HPDE6-E6E7 (cell line): ENCODE results near the gene PPCDC.
"Not testable (repeated sequence)": the region's sequence is repeated elsewhere in the genome, so short reads cannot be mapped to it uniquely, and the experiment has no call there.

Experiments used
- DNase-seq: peaks from one replicate; pipeline ENCODE4 v3.0.0; 2011; ENCODE audit warnings: missing footprints; ENCODE audit errors: extremely low spot score

PPCDC gene

GRCh38 chr15:75065851-75066509 is 42.6 kb downstream of the PPCDC start:
- DNase-seq: no peak

DNA sequence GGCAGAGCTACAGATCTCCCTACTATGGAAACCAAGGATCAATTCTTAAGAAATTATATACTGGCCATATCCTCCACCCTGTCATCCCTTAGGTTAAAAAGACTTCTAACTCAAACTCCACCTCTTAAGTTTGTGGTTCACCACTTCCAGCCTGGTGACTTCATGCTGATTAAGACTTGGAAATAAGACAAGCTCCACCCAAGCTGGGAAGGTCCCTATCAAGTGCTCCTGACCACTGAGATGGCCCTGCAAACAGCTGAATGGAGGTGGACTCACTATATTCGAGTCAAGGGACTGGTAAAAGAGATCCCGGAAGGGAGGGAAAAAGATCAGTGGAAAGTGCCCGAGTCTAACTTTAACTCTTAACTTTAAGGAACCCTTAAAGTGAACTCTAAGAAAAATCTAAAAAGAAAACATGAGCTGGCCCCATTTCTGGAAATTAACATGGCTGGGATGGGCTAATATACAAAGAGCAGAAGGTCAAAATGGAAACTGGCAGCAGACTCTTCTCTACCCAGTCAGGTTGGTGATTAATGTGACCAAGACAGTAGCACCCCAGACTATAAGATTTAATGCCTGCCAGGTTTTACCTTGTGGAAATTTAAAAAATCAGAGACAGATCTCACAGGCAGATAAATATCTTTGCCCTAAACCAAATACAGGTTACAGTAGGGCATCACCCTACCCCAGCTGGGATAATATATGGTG is 43.9 kb downstream of the PPCDC start:
- DNase-seq: no peak

- DNase-seq: no peak
Measured at GRCh38 chr15:75068748-75069147, 45.4 kb downstream of the PPCDC start.

DNA sequence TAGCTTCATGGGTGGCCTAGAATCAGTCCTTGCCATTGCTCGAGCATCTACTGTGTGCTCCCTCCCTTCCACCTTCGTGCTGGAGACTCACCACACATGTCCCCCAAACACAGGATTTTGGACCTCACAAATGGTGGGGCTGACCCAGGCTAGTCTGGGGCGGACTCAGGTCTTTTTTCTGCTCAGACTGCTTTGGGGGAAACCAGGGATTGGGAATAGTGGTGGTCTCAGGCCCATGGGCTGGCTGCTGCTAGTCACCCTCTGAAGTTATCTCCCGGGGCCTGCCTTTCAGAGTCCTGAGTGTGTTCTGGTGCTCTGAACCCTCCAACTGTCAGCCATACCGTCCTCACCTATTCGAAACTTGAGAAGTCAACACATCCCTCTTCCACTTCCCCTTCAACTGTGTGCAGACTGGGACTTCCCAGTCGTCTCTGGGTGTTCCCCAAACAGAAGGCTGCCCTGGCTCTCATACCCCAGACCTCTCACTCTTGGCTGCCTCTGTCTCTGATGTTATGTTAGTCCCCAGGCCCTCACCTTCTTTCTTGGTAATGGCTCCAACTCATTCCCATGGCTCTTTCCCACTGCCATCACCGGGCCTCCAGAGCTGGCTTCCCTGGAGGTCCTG is 46.0 kb downstream of the PPCDC start:
- DNase-seq: no peak

- no peak for DNase-seq
Measured at GRCh38 chr15:75070674-75071073, 47.3 kb downstream of the PPCDC start.

- no peak for DNase-seq
Measured at GRCh38 chr15:75073197-75073596, 49.8 kb downstream of the PPCDC start.

GRCh38 chr15:75076277-75076676 is 52.9 kb downstream of the PPCDC start:
- no peak for DNase-seq

DNA sequence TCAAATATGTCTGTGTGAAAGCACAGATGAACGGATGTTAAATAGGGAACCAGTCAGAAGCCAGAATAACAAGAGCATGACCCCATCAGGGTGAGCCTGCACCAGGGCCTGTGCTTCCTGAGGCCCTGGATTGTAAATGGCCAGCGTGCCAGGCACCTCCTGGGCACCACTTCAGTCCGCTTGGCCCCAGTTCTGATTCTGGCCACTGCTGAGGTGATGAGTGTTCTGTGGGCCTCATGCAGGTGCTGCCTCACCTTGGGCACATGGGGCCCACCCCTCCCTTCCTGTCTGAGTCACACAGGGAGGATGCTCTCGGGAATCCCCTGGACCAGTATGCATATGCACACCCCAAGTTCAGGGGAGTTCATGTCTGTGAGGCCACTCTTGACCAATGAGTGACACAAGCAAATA is 54.2 kb downstream of the PPCDC start:
- not testable (repeated sequence) for DNase-seq

GRCh38 chr15:75081150-75081549 is 57.8 kb downstream of the PPCDC start:
- no peak for DNase-seq

GRCh38 chr15:75082689-75083088 is 59.3 kb downstream of the PPCDC start:
- no peak for DNase-seq

DNA sequence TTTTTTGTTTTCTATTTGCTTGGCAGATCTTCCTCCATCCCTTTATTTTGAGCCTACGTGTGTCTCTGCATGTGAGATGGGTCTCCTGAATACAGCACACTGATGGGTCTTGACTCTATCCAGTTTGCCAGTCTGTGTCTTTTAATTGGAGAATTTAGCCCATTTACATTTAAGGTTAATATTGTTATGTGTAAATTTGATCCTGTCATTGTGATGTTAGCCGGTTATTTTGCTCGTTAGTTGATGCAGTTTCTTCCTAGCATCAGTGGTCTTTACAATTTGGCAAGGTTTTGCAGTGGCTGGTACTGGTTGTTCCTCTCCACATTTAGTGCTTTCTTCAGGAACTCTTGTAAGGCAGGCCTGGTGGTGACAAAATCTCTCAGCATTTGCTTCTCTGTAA is 62.3 kb downstream of the PPCDC start:
- not testable (repeated sequence) for DNase-seq

DNA sequence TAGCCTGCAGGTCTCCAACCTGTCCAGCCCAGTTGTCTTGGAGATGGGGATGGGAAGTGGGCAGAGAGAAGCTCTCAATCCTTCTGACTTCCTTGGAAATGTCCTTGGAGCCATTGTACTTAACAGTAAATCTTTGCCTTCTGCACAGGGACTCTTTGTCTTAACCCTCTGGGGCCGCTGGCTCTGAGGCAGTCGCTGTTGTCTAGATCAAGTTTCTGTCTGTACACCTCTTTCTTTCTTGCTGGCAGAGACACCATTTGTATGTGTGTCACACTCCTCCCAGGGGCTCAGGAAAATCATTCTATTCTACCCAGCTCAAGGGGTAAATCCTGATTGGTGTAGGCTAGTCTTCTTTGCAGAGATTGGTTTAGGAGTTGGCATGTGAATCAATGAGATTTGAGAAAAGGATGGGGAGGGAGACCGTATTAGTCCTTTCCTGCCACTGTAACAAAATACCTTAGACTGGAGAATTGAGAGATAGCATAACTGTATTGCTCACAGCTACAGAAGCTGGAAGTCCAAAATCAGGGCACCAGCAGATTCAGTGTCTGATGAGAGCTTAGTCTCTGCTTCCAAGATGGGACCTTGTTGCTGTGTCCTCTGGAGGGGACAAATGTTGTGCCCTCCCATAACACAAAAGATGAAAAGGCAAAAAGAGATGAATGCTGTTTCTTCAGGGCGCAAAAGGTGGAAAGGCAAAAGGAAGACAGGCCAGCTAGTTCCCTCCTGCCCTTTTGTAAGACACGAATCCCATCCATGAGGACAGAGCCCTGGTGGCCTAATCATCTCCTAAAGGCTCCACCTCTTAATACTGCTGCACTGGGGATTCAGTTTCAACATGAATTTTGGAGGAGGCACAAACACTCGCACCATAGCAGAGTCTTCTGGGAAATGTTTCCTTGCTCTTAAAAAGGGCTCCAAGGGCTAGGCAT is 66.3 kb downstream of the PPCDC start:
- DNase-seq: no peak

GRCh38 chr15:75090388-75090734 is 67.0 kb downstream of the PPCDC start:
- DNase-seq: no peak

- no peak for DNase-seq
Measured at GRCh38 chr15:75091814-75092213, 68.4 kb downstream of the PPCDC start.

DNA sequence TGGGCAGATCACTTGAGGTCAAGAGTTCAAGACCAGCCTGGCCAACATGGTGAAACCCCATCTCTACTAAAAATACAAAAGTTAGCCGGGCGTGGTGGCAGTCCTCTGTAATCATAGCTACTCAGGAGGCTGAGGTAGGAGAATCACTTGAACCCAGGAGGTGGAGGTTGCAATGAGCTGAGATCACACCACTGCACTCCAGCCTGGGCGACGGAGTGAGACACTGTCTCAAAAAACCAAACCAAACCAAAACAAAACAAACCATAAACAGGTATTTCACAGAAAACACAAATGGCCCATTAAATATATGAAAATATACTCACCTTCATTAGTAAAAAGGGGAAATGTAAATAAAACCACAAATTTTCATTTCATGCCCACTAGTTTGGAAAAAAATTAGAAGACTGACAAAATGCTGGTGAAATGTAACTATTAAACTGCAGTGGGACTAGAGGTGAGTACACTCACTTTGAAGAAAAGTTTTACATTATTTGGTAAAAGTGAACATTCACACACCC is 71.6 kb downstream of the PPCDC start:
- not testable (repeated sequence) for DNase-seq

DNA sequence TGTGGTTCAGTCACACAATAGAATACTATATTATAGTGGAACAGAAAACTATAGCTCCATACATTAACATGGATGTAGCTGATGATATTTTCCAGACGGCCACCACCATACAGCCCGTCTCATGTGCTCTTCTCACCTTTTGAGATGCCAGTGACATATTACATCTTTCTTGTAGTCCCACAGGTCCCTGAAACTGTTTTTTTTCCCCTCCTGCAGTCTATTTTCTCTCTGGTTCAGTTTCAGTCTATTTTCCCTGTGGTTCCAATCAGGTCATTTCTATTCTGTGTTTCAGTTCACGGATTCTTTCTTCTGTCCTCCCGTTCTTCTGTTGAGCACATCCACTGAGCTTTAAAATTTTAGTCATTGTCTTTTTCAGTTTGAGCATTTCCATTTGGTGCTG is 72.2 kb downstream of the PPCDC start:
- DNase-seq: no peak

DNA sequence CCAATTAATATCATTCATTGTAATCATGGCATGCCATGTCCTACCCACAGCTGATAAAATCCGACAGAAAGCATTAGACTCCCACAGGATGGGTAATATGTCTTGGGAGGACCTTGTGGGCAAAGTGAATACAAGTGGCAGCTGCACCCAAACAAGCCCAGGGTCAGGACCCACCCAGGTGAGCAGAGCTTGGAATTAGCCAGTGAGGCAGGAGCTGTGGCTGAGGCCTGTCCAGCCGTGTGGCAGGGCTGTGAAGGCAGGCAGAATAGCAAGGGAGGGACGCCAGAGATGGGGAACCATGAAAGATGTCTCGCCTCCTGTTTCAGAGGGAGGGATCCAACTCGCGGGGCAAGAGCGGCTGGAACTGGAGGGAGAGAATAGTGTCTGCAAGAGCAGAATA is 74.5 kb downstream of the PPCDC start:
- DNase-seq: no peak

DNA sequence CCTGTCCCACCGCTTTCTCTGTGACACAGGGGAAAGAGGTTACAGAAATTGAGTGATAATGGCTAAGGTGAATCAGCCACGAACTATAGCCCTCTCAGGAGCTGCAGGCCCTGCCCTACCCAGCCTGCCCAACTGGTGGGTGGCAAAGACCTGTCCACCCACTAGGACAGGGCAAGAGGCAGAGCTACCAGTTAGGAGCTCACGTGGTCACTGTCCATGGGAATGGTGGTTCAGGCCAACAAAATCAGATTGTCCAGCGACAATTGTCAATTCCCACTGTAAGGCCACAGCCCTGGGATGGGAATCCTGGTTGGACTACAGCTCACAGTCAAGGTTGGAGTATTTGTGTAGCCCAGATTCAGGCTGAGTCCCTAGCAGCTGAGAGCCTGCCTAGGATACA is 75.0 kb downstream of the PPCDC start:
- DNase-seq: no peak
